H9 (cell line): ENCODE results near the gene TMEM131. TPM values are rescaled to one million over a fixed set of nuclear protein-coding genes. Genes with fewer than 3 reads are reported as not detected.

Experiments
- DNase-seq: peaks from one replicate; pipeline ENCODE4 v3.0.0-alpha.2; 2017
- H2AFZ ChIP-seq: one replicate; pipeline ENCODE4 v1.6.1; 2013; ENCODE audit warnings: mild to moderate bottlenecking, low read length, control low read depth, moderate library complexity
- H2AK5ac ChIP-seq: 2 replicates; pipeline ENCODE4 v1.6.1; 2013; ENCODE audit warnings: low read length, control low read depth, mixed read lengths; ENCODE audit not compliant: insufficient read length
- H2BK120ac ChIP-seq: one replicate; pipeline ENCODE4 v1.6.1; 2013; ENCODE audit warnings: low read depth, mild to moderate bottlenecking, low read length, control low read depth, inconsistent platforms; ENCODE audit not compliant: poor library complexity, severe bottlenecking
- H2BK12ac ChIP-seq: 2 replicates; pipeline ENCODE4 v1.6.1; 2013; ENCODE audit warnings: low read length, control low read depth, mixed read lengths, low read depth; ENCODE audit not compliant: insufficient read length
- H2BK15ac ChIP-seq: 2 replicates; pipeline ENCODE4 v1.6.1; 2013; ENCODE audit warnings: low read depth, low read length, control low read depth
- H2BK20ac ChIP-seq: one replicate; pipeline ENCODE4 v1.6.1; 2013; ENCODE audit warnings: low read depth, mild to moderate bottlenecking, low read length, control low read depth, inconsistent platforms; ENCODE audit not compliant: poor library complexity, severe bottlenecking
- H2BK5ac ChIP-seq: 2 replicates; pipeline ENCODE4 v1.6.1; 2013; ENCODE audit warnings: low read length, control low read depth, mixed read lengths; ENCODE audit not compliant: insufficient read length
- H3K14ac ChIP-seq: 2 replicates; pipeline ENCODE4 v1.6.1; 2013; ENCODE audit warnings: low read length, control low read depth; ENCODE audit not compliant: insufficient read depth
- H3K18ac ChIP-seq: 2 replicates; pipeline ENCODE4 v1.6.1; 2013; ENCODE audit warnings: low read depth, mild to moderate bottlenecking, mixed read lengths, low read length, control low read depth; ENCODE audit not compliant: insufficient read length
- H3K23ac ChIP-seq: 2 replicates; pipeline ENCODE4 v1.6.1; 2013; ENCODE audit warnings: low read length, control low read depth, mixed read lengths, low read depth; ENCODE audit not compliant: insufficient read length
- H3K23me2 ChIP-seq: 2 replicates; pipeline ENCODE4 v1.6.1; 2013; ENCODE audit warnings: low read depth, mild to moderate bottlenecking, mixed read lengths, low read length, control low read depth; ENCODE audit not compliant: insufficient read length, poor library complexity, severe bottlenecking
- H3K27ac ChIP-seq: 2 replicates; pipeline ENCODE4 v1.5.1; 2013; ENCODE audit warnings: low read length, control low read depth, mixed read lengths, low read depth; ENCODE audit not compliant: insufficient read length
- H3K27me3 ChIP-seq: 2 replicates; pipeline ENCODE4 v1.6.1; 2013; ENCODE audit warnings: low read length, control low read depth, inconsistent platforms; ENCODE audit not compliant: insufficient read depth
- H3K4ac ChIP-seq: 2 replicates; pipeline ENCODE4 v1.6.1; 2013; ENCODE audit warnings: low read depth, mild to moderate bottlenecking, control low read depth, inconsistent platforms, low read length, moderate library complexity
- H3K4me1 ChIP-seq: 2 replicates; pipeline ENCODE4 v1.6.1; 2013; ENCODE audit warnings: low read length, control low read depth, inconsistent platforms; ENCODE audit not compliant: insufficient read depth
- H3K4me2 ChIP-seq: 2 replicates; pipeline ENCODE4 v1.6.1; 2013; ENCODE audit warnings: low read length, control low read depth, mixed read lengths; ENCODE audit not compliant: insufficient read length, insufficient read depth
- H3K56ac ChIP-seq: 2 replicates; pipeline ENCODE4 v1.6.1; 2013; ENCODE audit warnings: low read depth, mild to moderate bottlenecking, mixed read lengths, low read length, control low read depth; ENCODE audit not compliant: insufficient read length
- H3K79me1 ChIP-seq: 2 replicates; pipeline ENCODE4 v1.6.1; 2013; ENCODE audit warnings: low read depth, mild to moderate bottlenecking, moderate library complexity, low read length, control low read depth, inconsistent platforms; ENCODE audit not compliant: insufficient read depth, poor library complexity, severe bottlenecking
- H3K79me2 ChIP-seq: 2 replicates; pipeline ENCODE4 v1.6.1; 2013; ENCODE audit warnings: low read length, control low read depth, inconsistent platforms; ENCODE audit not compliant: insufficient read depth
- H3K9ac ChIP-seq: 2 replicates; pipeline ENCODE4 v1.6.1; 2013; ENCODE audit warnings: low read length, control low read depth, mixed read lengths; ENCODE audit not compliant: insufficient read length; ENCODE audit errors: extremely low read depth
- H3K9me3 ChIP-seq: one replicate; pipeline ENCODE4 v1.6.1; 2013; ENCODE audit warnings: low read depth, low read length, inconsistent platforms; ENCODE audit not compliant: control insufficient read depth
- H3T11ph ChIP-seq: one replicate; pipeline ENCODE4 v1.6.1; 2013; ENCODE audit warnings: mild to moderate bottlenecking, low read length, control low read depth, inconsistent platforms
- H4K20me1 ChIP-seq: one replicate; pipeline ENCODE4 v1.6.1; 2013; ENCODE audit not compliant: control insufficient read depth, insufficient read length, insufficient read depth
- H4K5ac ChIP-seq: 2 replicates; pipeline ENCODE4 v1.6.1; 2013; ENCODE audit warnings: low read depth, mild to moderate bottlenecking, mixed read lengths, low read length, control low read depth; ENCODE audit not compliant: insufficient read length
- H4K8ac ChIP-seq: replicated peaks from 2 replicates; pipeline ENCODE4 v1.6.1; 2013; ENCODE audit warnings: low read length, control low read depth, mixed read lengths, low read depth; ENCODE audit not compliant: insufficient read length
- H4K91ac ChIP-seq: 2 replicates; pipeline ENCODE4 v1.6.1; 2013; ENCODE audit warnings: low read depth, mild to moderate bottlenecking, moderate library complexity, mixed read lengths, low read length, control low read depth; ENCODE audit not compliant: insufficient read length
- H3K27ac Mint-ChIP-seq, 3 experiments: 2 replicates in 2 of 3; 3 replicates in 1 of 3; pipeline ENCODE4 v1.8.0; 2020 to 2021; ENCODE audit warnings: mixed read lengths in 3 of 3, mild to moderate bottlenecking in 1 of 3, moderate library complexity in 1 of 3
- H3K27me3 Mint-ChIP-seq: 2 replicates; pipeline ENCODE4 v1.8.0; 2021; ENCODE audit warnings: low read depth, mild to moderate bottlenecking, moderate library complexity, mixed read lengths
- H3K36me3 Mint-ChIP-seq, 3 experiments: 2 replicates in 2 of 3; 3 replicates in 1 of 3; pipeline ENCODE4 v1.8.0; 2020 to 2021; ENCODE audit warnings: low read depth in 3 of 3, mixed read lengths in 3 of 3; ENCODE audit not compliant: insufficient read depth in 1 of 3
- H3K4me1 Mint-ChIP-seq, 2 experiments: 2 replicates each; pipeline ENCODE4 v1.8.0; 2020; ENCODE audit warnings: mixed read lengths in 2 of 2
- H3K4me3 Mint-ChIP-seq, 2 experiments: 2 replicates in 1 of 2; 3 replicates in 1 of 2; pipeline ENCODE4 v1.8.0; 2020 to 2021; ENCODE audit warnings: mild to moderate bottlenecking in 2 of 2, mixed read lengths in 2 of 2, moderate library complexity in 1 of 2
- H3K9me3 Mint-ChIP-seq, 2 experiments: 2 replicates in 1 of 2; 3 replicates in 1 of 2; pipeline ENCODE4 v1.8.0; 2020; ENCODE audit warnings: mild to moderate bottlenecking in 2 of 2, mixed read lengths in 2 of 2, moderate library complexity in 1 of 2
- CTCF ChIP-seq: fragments of 200-600 bp; sonication (generic); conservative IDR thresholded peaks from 3 replicates; pipeline ENCODE4 v1.8.0; 2021; ENCODE audit warnings: antibody characterized with exemption, mild to moderate bottlenecking
- WGBS: extraction: QIAGEN DNeasy Blood & Tissue Kit; methylation state at CpG from one replicate; pipeline ENCODE4 v1.1.7; 2013; ENCODE audit warnings: missing lambda C conversion rate, low lambda C conversion rate, mixed read lengths; ENCODE audit not compliant: insufficient read length; ENCODE audit errors: extremely low coverage; 5-methylcytosine and 5-hydroxymethylcytosine counted together
- total RNA-seq: library from RNA; stranded (reverse); gene quantifications from 2 replicates; pipeline ENCODE4 v1.2.1, GENCODE V29; 2021

The TMEM131 gene
- total RNA-seq, 1 experiment from 2014 or later, result 20.9 TPM

DNA sequence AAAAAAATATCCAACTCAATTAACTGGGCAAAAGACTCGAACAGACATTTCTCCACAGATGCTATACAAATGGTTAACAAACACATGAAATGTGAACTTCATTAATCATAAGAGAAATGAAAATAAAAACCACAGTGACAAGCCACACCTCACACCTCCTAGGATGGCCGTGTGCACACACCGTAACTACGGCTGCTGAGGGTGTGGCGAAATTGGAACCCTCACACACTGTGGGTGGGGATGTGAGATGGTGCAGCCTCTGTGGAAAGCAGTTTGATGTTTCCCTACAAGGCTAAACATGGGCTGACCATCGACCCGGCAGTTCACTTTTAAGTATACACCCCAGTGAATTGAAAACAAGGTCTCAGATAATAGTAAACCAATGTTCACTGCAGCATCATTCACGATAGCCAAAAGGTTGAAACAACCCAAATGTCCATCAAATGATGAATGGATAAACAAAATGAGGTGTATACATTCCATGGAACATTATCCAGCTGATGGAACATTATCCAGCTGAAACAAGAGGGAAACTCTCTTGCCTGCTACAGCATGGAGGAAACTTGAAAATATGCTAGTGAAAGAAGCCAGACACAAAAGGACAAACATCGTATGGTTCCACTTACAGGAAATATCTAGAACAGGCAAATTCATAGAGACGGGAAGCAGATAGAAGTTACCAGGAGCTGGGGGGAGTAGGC lies 250.1 kb downstream of the TMEM131 start:
- H4K20me1 ChIP-seq, result no peaks in the 10 kb centered on the region
- no peak overlapping the region for H3K23ac ChIP-seq
- Mint-ChIP-seq H3K4me1 (peaks cover 28 to 29% of the 10 kb centered on the region in 2 experiments), H3K4me3 (no peak overlapping the region), H3K36me3 (peaks cover 0 to 2% (median 0%) of the 10 kb centered on the region in 3 experiments; a peak in 2 of 7 replicates), H3K27ac (no peak overlapping the region), H3K9me3 (no peaks in the 10 kb centered on the region), H3K27me3 (peaks cover 8% of the 10 kb centered on the region)
- no peak overlapping the region for H2BK5ac ChIP-seq
- no peak overlapping the region for H3K18ac ChIP-seq
- no peak overlapping the region for H2BK120ac ChIP-seq
- H3K56ac ChIP-seq, result no peak overlapping the region
- no peak overlapping the region for H4K8ac ChIP-seq
- H4K91ac ChIP-seq, result no peak overlapping the region
- H3K27ac ChIP-seq, result no peak overlapping the region
- H3K9ac ChIP-seq, result no peak overlapping the region
- no peak overlapping the region for H3K4me2 ChIP-seq
- no peaks in the 10 kb centered on the region for H3K23me2 ChIP-seq
- H2AK5ac ChIP-seq, result no peak overlapping the region
- H2BK15ac ChIP-seq, result no peak overlapping the region
- H2AFZ ChIP-seq, result no peak overlapping the region
- no peak overlapping the region for H2BK20ac ChIP-seq
- no peaks in the 10 kb centered on the region for H3K27me3 ChIP-seq
- no peak overlapping the region for H3K14ac ChIP-seq
- no peak overlapping the region for H3K4ac ChIP-seq
- no peaks in the 10 kb centered on the region for H3K79me2 ChIP-seq
- H2BK12ac ChIP-seq, result no peak overlapping the region
- WGBS, result no CpG with 5 or more reads among the region's 10 CpGs
- no peak for TF ChIP-seq CTCF
- H3K79me1 ChIP-seq, result no peaks in the 10 kb centered on the region
- no peak overlapping the region for H4K5ac ChIP-seq
- DNase-seq, result no peak
- H3K9me3 ChIP-seq, result no peaks in the 10 kb centered on the region
- H3K4me1 ChIP-seq, result 0 out of 2 replicates have a peak, but pooled peaks cover 2% of the 10 kb centered on the region
- H3T11ph ChIP-seq, result no peak overlapping the region
